DMS114 treated with DMSO at 0.1 percent for 48 hours (cell line): Measurements from ENCODE around the gene ISM1.

ENCODE experiments used
- DNase-seq: peaks from one replicate; lab custom pipeline; 2025; ENCODE audit not compliant: unreplicated experiment; lab: John Stamatoyannopoulos, UW

ISM1 gene

GRCh38 chr20:13302647-13303450 is 81.8 kb downstream of the ISM1 start:
- DNase-seq, result no peak

- DNase-seq, result no peak
These were observed 84.2 kb downstream of the ISM1 start for GRCh38 chr20:13305284-13305683.

GRCh38 chr20:13307562-13308163 is 86.6 kb downstream of the ISM1 start:
- no peak for DNase-seq

GRCh38 chr20:13312300-13312699 is 91.2 kb downstream of the ISM1 start:
- no peak for DNase-seq

- no peak for DNase-seq
These were observed 92.1 kb downstream of the ISM1 start for GRCh38 chr20:13313201-13313600.

GRCh38 chr20:13317439-13317838 is 96.4 kb downstream of the ISM1 start:
- DNase-seq, result no peak

GRCh38 chr20:13318871-13319521 is 97.9 kb downstream of the ISM1 start:
- no peak for DNase-seq

GRCh38 chr20:13320702-13321101 is 99.6 kb downstream of the ISM1 start:
- DNase-seq, result no peak

GRCh38 chr20:13321416-13321815 is 100.3 kb downstream of the ISM1 start:
- no peak for DNase-seq

- no peak for DNase-seq
These were observed 101.1 kb downstream of the ISM1 start for GRCh38 chr20:13322198-13322597.

- no peak for DNase-seq
These were observed 101.5 kb downstream of the ISM1 start for GRCh38 chr20:13322621-13323020.

- no peak for DNase-seq
These were observed 104.0 kb downstream of the ISM1 start for GRCh38 chr20:13325033-13325432.

GRCh38 chr20:13325796-13326340 is 104.8 kb downstream of the ISM1 start:
- DNase-seq, result no peak

GRCh38 chr20:13331536-13331935 is 110.5 kb downstream of the ISM1 start:
- DNase-seq, result no peak

- DNase-seq, result no peak
These were observed 112.0 kb downstream of the ISM1 start for GRCh38 chr20:13333036-13333435.

GRCh38 chr20:13333793-13334192 is 112.7 kb downstream of the ISM1 start:
- DNase-seq, result no peak

GRCh38 chr20:13336308-13337089 is 115.4 kb downstream of the ISM1 start:
- DNase-seq, result no peak

GRCh38 chr20:13337090-13337784 is 116.2 kb downstream of the ISM1 start:
- no peak for DNase-seq

GRCh38 chr20:13338097-13338661 is 117.1 kb downstream of the ISM1 start:
- DNase-seq, result no peak

GRCh38 chr20:13338999-13339411 is 117.9 kb downstream of the ISM1 start:
- DNase-seq, result no peak
